ENCODE data around the gene TRPM1.

The TRPM1 gene

GRCh38 chr15:31020542-31020941 is 81.0 kb downstream of the TRPM1 start:
- Histone ChIP-seq H3K27ac (ENCODE audit: extremely low read depth, low read depth, low read length) (no peak overlapping the region), H3K9me3 (ENCODE audit: control insufficient read depth, insufficient read depth, low read depth, low read length) (no peaks in the 10 kb centered on the region), H3K4me3 (ENCODE audit: low read depth, low read length) (no peak overlapping the region), H3K36me3 (ENCODE audit: control insufficient read depth in 2 of 2, insufficient read depth in 1 of 2, low read length in 2 of 2) (no peaks in the 10 kb centered on the region), H3K4me1 (ENCODE audit: control insufficient read depth, insufficient read depth, low read length) (no peaks in the 10 kb centered on the region)
- no peak for TF ChIP-seq ZNF335 (tag by site-specific recombination; conservative IDR thresholded peaks at IDR 0.05)
- TF ChIP-seq ZNF433 (tag by site-specific recombination; IDR thresholded peaks at IDR 0.05; ENCODE audit: low read depth) = no peak
- no peak for TF ChIP-seq ZNF513 (tag by site-specific recombination; IDR thresholded peaks at IDR 0.05)
- TF ChIP-seq ZNF112 (tag by site-specific recombination; IDR thresholded peaks at IDR 0.05) = no peak
- ChIA-PET CTCF (no interaction called here), POLR2A (no interaction called here)

- no peaks in the 10 kb centered on the region for H3K4me1 ChIP-seq (ENCODE audit: control insufficient read depth, insufficient read depth, low read length)
- TF ChIP-seq, protein P1, sequence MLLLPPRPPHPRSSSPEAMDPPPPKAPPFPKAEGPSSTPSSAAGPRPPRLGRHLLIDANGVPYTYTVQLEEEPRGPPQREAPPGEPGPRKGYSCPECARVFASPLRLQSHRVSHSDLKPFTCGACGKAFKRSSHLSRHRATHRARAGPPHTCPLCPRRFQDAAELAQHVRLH (tag by site-specific recombination; IDR thresholded peaks at IDR 0.05) = no peak
- TF ChIP-seq ZNF747 (tag by site-specific recombination; IDR thresholded peaks at IDR 0.05) = no peak
- no peak overlapping the region for H3K27ac ChIP-seq (ENCODE audit: extremely low read depth, low read depth, low read length)
- ChIA-PET POLR2A (no interaction called here), CTCF (no interaction called here)
- no peaks in the 10 kb centered on the region for H3K9me3 ChIP-seq (ENCODE audit: control insufficient read depth, insufficient read depth, low read depth, low read length)
- H3K4me3 ChIP-seq (ENCODE audit: low read depth, low read length) = no peak overlapping the region
- H3K36me3 ChIP-seq (ENCODE audit: control insufficient read depth in 2 of 2, insufficient read depth in 1 of 2, low read length in 2 of 2) = no peaks in the 10 kb centered on the region
Observed at GRCh38 chr15:31019986-31020385, 81.5 kb downstream of the TRPM1 start.

GRCh38 chr15:31017311-31017710 is 84.2 kb downstream of the TRPM1 start:
- POLR2A ChIA-PET = no interaction called here
- no peak overlapping the region for H3K4me3 ChIP-seq (ENCODE audit: low read depth, low read length)
- H3K27ac ChIP-seq (ENCODE audit: extremely low read depth, low read depth, low read length) = no peak overlapping the region
- H3K36me3 ChIP-seq (ENCODE audit: control insufficient read depth in 2 of 2, insufficient read depth in 1 of 2, low read length in 2 of 2) = no peaks in the 10 kb centered on the region
- CTCF ChIA-PET = interaction anchor here (1.1 kb wide), 1 partner anchor 18 kb away, joined by 3 read pairs; no protein-coding TSS in a partner anchor
- H3K4me1 ChIP-seq (ENCODE audit: control insufficient read depth, insufficient read depth, low read length) = no peaks in the 10 kb centered on the region
- H3K9me3 ChIP-seq (ENCODE audit: control insufficient read depth, insufficient read depth, low read depth, low read length) = no peaks in the 10 kb centered on the region
- TF ChIP-seq ZBTB20 (tag by site-specific recombination; IDR thresholded peaks at IDR 0.05) = no peak
- TF ChIP-seq ZNF660 (tag by site-specific recombination; IDR thresholded peaks at IDR 0.05) = no peak
- TF ChIP-seq SCRT2 (tag by site-specific recombination; IDR thresholded peaks at IDR 0.05) = no peak
- no peak for TF ChIP-seq ZNF530 (tag by site-specific recombination; IDR thresholded peaks at IDR 0.05; ENCODE audit: low read depth)
- no peak for TF ChIP-seq ZNF221 (tag by site-specific recombination; IDR thresholded peaks at IDR 0.05; ENCODE audit: borderline replicate concordance)
- TF ChIP-seq ZNF16 (tag by site-specific recombination; IDR thresholded peaks at IDR 0.05; ENCODE audit: low read depth) = no peak

DNA sequence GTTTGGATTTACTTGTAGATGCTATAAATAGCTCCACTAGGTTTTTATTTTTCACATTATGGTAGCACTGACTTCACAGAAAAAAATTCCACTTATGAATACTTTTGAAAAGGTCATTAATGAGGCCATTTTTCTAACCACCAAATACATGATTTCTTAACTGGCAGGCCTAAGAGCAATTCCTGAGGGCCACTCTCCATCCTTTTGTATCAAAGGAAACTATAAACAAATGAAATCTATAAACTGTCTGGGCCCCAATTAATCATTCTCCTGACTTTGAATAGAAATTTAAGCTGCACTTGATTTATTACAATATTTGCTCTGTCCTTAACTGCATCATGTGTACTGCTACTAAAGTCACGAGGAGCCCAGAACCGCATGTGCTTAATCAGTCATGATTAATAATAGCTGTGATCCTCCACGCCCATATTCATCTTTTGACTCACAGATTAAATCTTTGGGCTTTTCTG is 85.0 kb downstream of the TRPM1 start:
- ChIA-PET POLR2A (no interaction called here), CTCF (interaction anchor here (1.1 kb wide), 1 partner anchor 17 kb away, joined by 3 read pairs; no protein-coding TSS in a partner anchor)
- TF ChIP-seq ZNF777 (tag by site-specific recombination; IDR thresholded peaks at IDR 0.05; ENCODE audit: borderline replicate concordance) (no peak), ZFHX2 (tag by site-specific recombination; conservative IDR thresholded peaks at IDR 0.05) (no peak), GLI4 (tag by site-specific recombination; IDR thresholded peaks at IDR 0.05) (no peak), ZNF645 (tag by site-specific recombination; IDR thresholded peaks at IDR 0.05) (no peak), TRIM28 (IDR thresholded peaks at IDR 0.05; ENCODE audit: borderline replicate concordance, low read length) (no peak), ZBTB10 (tag by site-specific recombination; IDR thresholded peaks at IDR 0.05) (no peak)
- TF ChIP-seq, protein P2, sequence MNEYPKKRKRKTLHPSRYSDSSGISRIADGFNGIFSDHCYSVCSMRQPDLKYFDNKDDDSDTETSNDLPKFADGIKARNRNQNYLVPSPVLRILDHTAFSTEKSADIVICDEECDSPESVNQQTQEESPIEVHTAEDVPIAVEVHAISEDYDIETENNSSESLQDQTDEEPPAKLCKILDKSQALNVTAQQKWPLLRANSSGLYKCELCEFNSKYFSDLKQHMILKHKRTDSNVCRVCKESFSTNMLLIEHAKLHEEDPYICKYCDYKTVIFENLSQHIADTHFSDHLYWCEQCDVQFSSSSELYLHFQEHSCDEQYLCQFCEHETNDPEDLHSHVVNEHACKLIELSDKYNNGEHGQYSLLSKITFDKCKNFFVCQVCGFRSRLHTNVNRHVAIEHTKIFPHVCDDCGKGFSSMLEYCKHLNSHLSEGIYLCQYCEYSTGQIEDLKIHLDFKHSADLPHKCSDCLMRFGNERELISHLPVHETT (tag by site-specific recombination; IDR thresholded peaks at IDR 0.05) = no peak

More for the DNA sequence above, 85.0 kb downstream of the TRPM1 start:
- Histone ChIP-seq H3K4me3 (ENCODE audit: low read depth, low read length) (no peak overlapping the region), H3K9me3 (ENCODE audit: control insufficient read depth, insufficient read depth, low read depth, low read length) (no peaks in the 10 kb centered on the region), H3K27ac (ENCODE audit: extremely low read depth, low read depth, low read length) (no peak overlapping the region), H3K4me1 (ENCODE audit: control insufficient read depth, insufficient read depth, low read length) (no peaks in the 10 kb centered on the region), H3K36me3 (ENCODE audit: control insufficient read depth in 2 of 2, insufficient read depth in 1 of 2, low read length in 2 of 2) (no peaks in the 10 kb centered on the region)
